Stimulated activated CD4-positive, alpha-beta T cell treated with anti-CD3 and anti-CD28 coated beads, Interleukin-15, amount 100 ng/mL, for 1 hour (primary cell): ENCODE results near the gene KLC4.
"Not testable (repeated sequence)": the region's sequence is repeated elsewhere in the genome, so short reads cannot be mapped to it uniquely, and the experiment has no call there.

Experiments
- DNase-seq, 2 donors: peaks; one replicate each; pipeline ENCODE4 v3.0.0-alpha.2; 2020; ENCODE audit warnings: low read depth in 1 of 2, low spot score in 1 of 2

Gene KLC4

GRCh38 chr6:43060755-43061633 is 1.6 kb downstream of the KLC4 start:
- no peak for DNase-seq

- no peak for DNase-seq
Observed at GRCh38 chr6:43061861-43062260, 2.4 kb downstream of the KLC4 start.

GRCh38 chr6:43062818-43063217 is 3.4 kb downstream of the KLC4 start:
- no peak for DNase-seq

- DNase-seq = no peak
Observed at GRCh38 chr6:43070028-43070632, 10.7 kb downstream of the KLC4 start.

GRCh38 chr6:43074847-43075669 is 15.6 kb downstream of the KLC4 start:
- no peak for DNase-seq

- DNase-seq = peak in 1 of 2 donors; percentile 28
Observed at GRCh38 chr6:43075670-43076463, 16.4 kb downstream of the KLC4 start, which contains the start of gene PTK7. Gene PTK7 (plus strand): TSS chr6:43076314. CDS start chr6:43076489, 175 bp downstream.

GRCh38 chr6:43076464-43077332 is 17.3 kb downstream of the KLC4 start:
- DNase-seq = no peak

- no peak for DNase-seq
Observed at GRCh38 chr6:43077333-43077809, 17.9 kb downstream of the KLC4 start.

GRCh38 chr6:43077981-43078511 is 18.6 kb downstream of the KLC4 start:
- DNase-seq = no peak

- DNase-seq = no peak
Observed at GRCh38 chr6:43078691-43079090, 19.3 kb downstream of the KLC4 start.

- DNase-seq = no peak
Observed at GRCh38 chr6:43081043-43081442, 21.6 kb downstream of the KLC4 start.

GRCh38 chr6:43081922-43082321 is 22.5 kb downstream of the KLC4 start:
- DNase-seq = not testable (repeated sequence)

GRCh38 chr6:43082806-43083655 is 23.6 kb downstream of the KLC4 start:
- no peak for DNase-seq

GRCh38 chr6:43086022-43086658 is 26.7 kb downstream of the KLC4 start:
- no peak for DNase-seq

- no peak for DNase-seq
Observed at GRCh38 chr6:43088654-43089056, 29.2 kb downstream of the KLC4 start.

- DNase-seq = no peak
Observed at GRCh38 chr6:43089467-43089866, 30.0 kb downstream of the KLC4 start.

GRCh38 chr6:43089874-43090558 is 30.6 kb downstream of the KLC4 start:
- DNase-seq = no peak
